Osteocyte (in vitro differentiated cells): ENCODE measurements around the gene PHF21B. TPM values are rescaled to one million over a fixed set of nuclear protein-coding genes. Genes with fewer than 3 reads are reported as not detected.

Experiments
- DNase-seq: peaks from one replicate; pipeline ENCODE4 v3.0.0; 2021; ENCODE audit warnings: mixed read lengths; ENCODE audit not compliant: unreplicated experiment; ENCODE audit errors: extremely low spot score
- H3K27ac Mint-ChIP-seq: one replicate; pipeline ENCODE4 v1.8.0; 2021; ENCODE audit warnings: mild to moderate bottlenecking, mixed read lengths; ENCODE audit not compliant: unreplicated experiment
- H3K27me3 Mint-ChIP-seq: one replicate; pipeline ENCODE4 v1.8.0; 2021; ENCODE audit warnings: mixed read lengths; ENCODE audit not compliant: unreplicated experiment
- H3K36me3 Mint-ChIP-seq: one replicate; pipeline ENCODE4 v1.8.0; 2021; ENCODE audit warnings: mixed read lengths; ENCODE audit not compliant: unreplicated experiment
- H3K4me1 Mint-ChIP-seq: one replicate; pipeline ENCODE4 v1.8.0; 2021; ENCODE audit warnings: mixed read lengths; ENCODE audit not compliant: unreplicated experiment
- H3K4me3 Mint-ChIP-seq: one replicate; pipeline ENCODE4 v1.8.0; 2021; ENCODE audit warnings: mild to moderate bottlenecking, moderate library complexity, mixed read lengths; ENCODE audit not compliant: unreplicated experiment
- H3K9me3 Mint-ChIP-seq: one replicate; pipeline ENCODE4 v1.8.0; 2021; ENCODE audit warnings: mixed read lengths; ENCODE audit not compliant: unreplicated experiment
- total RNA-seq: library from RNA; stranded (reverse); gene quantifications from 2 replicates; pipeline ENCODE4 v1.2.1, GENCODE V29; 2021
- TF ChIP-seq, protein P1 (sequence below): fragments of 200-600 bp; sonication (generic); IDR thresholded peaks from 2 replicates; pipeline ENCODE4 v1.5.0; 2021; ENCODE audit warnings: antibody characterized with exemption, mild to moderate bottlenecking, moderate library complexity

PHF21B gene
- total RNA-seq, 1 donor from 2014 or later, result 0.54 TPM

DNA sequence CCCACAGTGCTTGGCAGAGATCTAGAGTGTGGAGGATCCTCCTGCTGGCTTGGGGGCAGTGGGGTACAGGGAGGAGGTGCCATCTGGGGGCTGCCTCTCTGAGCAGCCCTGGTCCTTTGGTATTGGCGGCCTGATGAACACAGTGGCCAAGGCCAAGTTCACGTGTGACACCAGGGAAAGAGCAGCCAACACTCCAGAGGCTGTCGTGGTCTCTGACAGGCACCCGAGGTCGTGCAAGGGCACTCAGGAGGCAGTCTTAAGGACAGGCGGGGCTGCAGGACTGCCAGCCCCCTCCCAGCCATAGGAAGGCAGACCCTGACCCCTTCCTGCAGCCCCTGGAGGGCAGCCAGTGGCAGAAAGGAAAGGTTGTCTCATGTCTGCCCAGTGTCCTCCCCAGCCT is 30.7 kb downstream of the PHF21B start:
- H3K36me3 Mint-ChIP-seq, result no peaks in the 10 kb centered on the region
- no peak for DNase-seq
- H3K27ac Mint-ChIP-seq, result no peak overlapping the region

DNA sequence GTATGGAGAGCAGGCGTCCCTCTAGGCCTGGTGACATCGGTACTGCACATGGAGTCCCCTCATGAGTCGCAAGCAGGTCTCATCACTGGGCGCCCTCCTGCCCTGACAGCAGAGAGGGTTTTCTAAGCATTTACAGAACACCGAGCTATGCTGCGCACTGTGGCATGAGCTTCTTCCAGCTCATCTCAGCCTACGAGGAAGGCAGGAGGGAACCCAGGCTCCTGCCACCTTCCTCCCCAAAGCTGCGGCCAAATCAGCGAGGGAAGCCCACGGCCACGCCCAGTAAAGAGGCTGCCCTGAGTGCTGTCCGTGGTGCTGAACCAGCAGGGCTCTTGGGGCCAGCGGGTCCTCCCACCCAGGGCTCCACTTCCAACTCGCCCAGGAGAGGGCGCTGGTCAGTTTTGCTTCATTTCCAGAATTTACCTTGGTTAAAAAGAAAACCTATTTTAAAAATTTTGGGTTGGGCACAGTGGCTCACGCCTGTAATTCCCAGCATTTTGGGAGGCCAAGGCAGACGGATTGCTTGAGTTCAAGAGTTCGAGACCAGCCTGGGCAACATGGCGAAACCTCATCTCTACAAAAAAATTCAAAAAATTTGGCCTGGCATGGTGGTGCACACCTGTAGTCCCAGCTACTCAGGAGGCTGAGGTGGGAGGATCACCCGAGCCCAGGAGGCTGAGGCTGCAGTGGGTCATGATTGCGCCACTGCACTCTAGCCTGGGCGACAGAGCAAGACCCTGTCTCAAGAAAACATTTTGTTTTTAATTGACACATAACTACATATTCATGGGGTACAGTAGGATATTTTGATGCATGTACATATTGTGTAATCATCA is 34.2 kb downstream of the PHF21B start:
- DNase-seq, result peak; percentile 95
- Mint-ChIP-seq H3K27ac (no peak overlapping the region), H3K27me3 (no peaks in the 10 kb centered on the region), H3K4me1 (no peaks in the 10 kb centered on the region), H3K36me3 (no peaks in the 10 kb centered on the region), H3K4me3 (no peak overlapping the region), H3K9me3 (no peaks in the 10 kb centered on the region)
- TF ChIP-seq, protein P1, sequence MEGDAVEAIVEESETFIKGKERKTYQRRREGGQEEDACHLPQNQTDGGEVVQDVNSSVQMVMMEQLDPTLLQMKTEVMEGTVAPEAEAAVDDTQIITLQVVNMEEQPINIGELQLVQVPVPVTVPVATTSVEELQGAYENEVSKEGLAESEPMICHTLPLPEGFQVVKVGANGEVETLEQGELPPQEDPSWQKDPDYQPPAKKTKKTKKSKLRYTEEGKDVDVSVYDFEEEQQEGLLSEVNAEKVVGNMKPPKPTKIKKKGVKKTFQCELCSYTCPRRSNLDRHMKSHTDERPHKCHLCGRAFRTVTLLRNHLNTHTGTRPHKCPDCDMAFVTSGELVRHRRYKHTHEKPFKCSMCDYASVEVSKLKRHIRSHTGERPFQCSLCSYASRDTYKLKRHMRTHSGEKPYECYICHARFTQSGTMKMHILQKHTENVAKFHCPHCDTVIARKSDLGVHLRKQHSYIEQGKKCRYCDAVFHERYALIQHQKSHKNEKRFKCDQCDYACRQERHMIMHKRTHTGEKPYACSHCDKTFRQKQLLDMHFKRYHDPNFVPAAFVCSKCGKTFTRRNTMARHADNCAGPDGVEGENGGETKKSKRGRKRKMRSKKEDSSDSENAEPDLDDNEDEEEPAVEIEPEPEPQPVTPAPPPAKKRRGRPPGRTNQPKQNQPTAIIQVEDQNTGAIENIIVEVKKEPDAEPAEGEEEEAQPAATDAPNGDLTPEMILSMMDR, result peak; percentile 90

More for the DNA sequence above, 30.7 kb downstream of the PHF21B start:
- Mint-ChIP-seq H3K4me3 (no peak overlapping the region), H3K4me1 (no peaks in the 10 kb centered on the region), H3K9me3 (no peaks in the 10 kb centered on the region), H3K27me3 (no peaks in the 10 kb centered on the region)
- TF ChIP-seq, protein P1, result no peak

DNA sequence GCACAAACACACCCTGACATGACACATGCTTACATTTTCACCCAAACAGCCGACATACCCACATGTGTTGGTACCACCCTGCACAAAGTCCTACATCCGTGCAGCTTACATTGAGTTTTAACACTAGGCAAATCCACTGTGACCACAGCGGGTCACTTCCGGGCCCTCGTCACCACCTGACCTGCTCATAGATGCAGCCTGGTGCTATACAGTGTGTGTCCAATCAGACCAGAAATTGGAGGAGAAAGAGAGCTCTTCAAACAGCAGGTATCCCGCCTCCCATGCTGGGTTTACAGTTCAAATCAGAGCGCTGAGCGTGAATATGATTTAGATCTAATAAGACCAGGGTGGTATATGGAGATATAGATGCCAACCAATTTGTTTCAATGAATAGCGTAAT is 35.4 kb downstream of the PHF21B start:
- TF ChIP-seq, protein P1, result no peak
- H3K27me3 Mint-ChIP-seq, result no peaks in the 10 kb centered on the region
- H3K4me3 Mint-ChIP-seq, result no peak overlapping the region
- H3K9me3 Mint-ChIP-seq, result no peaks in the 10 kb centered on the region
- no peaks in the 10 kb centered on the region for H3K4me1 Mint-ChIP-seq
- H3K36me3 Mint-ChIP-seq, result no peaks in the 10 kb centered on the region
- no peak overlapping the region for H3K27ac Mint-ChIP-seq
- DNase-seq, result no peak

GRCh38 chr22:44973829-44974228 is 36.0 kb downstream of the PHF21B start:
- no peak for DNase-seq
- Mint-ChIP-seq H3K27me3 (no peaks in the 10 kb centered on the region), H3K4me3 (no peak overlapping the region), H3K4me1 (no peaks in the 10 kb centered on the region), H3K9me3 (no peaks in the 10 kb centered on the region), H3K36me3 (no peaks in the 10 kb centered on the region), H3K27ac (no peak overlapping the region)
- TF ChIP-seq, protein P1, result no peak

DNA sequence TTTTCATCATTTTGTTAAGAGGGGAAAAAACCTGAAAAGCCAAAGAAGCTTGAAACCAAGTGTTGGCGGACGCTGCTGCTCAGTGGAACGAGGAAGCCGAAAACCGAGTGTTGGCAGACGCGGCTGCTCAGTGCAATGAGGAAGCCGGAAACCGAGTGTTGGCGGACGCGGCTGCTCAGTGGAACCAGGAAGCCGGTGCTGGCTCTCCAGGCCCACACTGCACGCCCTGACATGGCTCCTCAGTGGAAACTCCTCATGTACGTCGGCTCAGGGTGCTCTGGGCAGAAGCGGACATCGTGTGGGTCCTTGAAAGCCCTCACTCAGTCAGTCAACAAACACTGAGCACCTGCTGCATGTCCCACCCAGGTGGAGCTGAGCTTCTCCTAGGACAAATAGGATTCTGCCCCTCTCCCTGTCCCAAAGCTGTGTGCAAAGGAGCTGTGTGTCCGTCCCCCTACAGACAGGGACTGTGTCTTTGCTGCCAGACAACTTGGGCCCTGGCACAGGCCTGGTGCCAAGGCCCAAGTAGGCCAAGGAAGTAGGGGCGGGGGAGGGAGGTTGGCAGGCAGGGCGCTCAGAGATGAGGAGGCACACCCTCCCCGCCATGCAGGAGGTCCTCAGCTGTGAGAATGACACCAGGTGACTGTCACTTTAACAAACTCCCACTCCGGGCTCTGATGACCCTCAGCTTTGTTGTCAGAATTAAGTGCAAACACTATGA is 37.3 kb downstream of the PHF21B start:
- TF ChIP-seq, protein P1, result no peak
- Mint-ChIP-seq H3K27me3 (no peaks in the 10 kb centered on the region), H3K9me3 (no peaks in the 10 kb centered on the region), H3K27ac (no peak overlapping the region), H3K36me3 (no peaks in the 10 kb centered on the region), H3K4me1 (no peaks in the 10 kb centered on the region), H3K4me3 (no peak overlapping the region)
- no peak for DNase-seq
